C4-2B (cell line): ENCODE data around the gene MBLAC1.

Experiments
- H3K27ac ChIP-seq: fragments of 450-650 bp; 2 replicates; pipeline ENCODE4 v1.5.1; 2017
- ZFX ChIP-seq: fragments of 450-650 bp; IDR thresholded peaks from 2 replicates; pipeline ENCODE4 v1.6.1; 2017
- TF ChIP-seq, protein P1 (sequence below): fragments of 450-650 bp; conservative IDR thresholded peaks from 2 replicates; pipeline ENCODE4 v1.5.1; 2017; ENCODE audit warnings: mild to moderate bottlenecking

MBLAC1 gene

DNA sequence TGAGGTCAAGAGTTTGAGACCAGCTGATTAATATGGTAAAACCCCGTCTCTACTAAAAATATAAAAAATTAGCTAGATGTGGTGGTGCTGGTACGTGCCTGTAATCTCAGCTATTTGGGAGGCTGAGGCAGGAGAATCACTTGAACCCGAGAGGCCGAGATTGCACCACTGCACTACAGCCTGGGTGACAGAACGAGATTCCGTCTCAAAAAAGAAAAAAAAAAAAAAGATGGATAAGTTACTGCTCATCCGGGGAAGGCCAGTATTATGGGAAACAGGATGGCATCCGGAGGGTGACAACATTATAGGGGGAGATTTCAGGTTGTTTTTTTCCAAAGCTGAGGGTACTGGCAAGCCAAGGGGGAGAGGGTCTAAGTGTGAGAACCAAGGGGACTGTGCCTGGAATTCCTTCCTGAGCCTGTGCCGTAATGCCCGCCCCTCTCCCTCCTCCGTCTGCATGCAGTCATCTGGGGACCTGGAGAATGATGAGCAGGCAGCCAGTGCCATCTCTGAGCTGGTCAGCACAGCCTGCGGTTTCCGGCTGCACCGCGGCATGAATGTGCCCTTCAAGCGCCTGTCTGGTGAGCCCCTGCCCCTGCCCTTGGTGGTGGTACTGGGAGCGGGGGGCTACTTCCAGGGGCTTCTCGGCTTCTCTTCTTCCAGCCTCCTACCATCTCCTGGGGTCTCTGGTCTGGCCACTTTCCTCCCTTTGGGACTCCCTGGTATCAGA lies 26.3 kb downstream of the MBLAC1 start:
- no peak for TF ChIP-seq ZFX
- TF ChIP-seq, protein P1, sequence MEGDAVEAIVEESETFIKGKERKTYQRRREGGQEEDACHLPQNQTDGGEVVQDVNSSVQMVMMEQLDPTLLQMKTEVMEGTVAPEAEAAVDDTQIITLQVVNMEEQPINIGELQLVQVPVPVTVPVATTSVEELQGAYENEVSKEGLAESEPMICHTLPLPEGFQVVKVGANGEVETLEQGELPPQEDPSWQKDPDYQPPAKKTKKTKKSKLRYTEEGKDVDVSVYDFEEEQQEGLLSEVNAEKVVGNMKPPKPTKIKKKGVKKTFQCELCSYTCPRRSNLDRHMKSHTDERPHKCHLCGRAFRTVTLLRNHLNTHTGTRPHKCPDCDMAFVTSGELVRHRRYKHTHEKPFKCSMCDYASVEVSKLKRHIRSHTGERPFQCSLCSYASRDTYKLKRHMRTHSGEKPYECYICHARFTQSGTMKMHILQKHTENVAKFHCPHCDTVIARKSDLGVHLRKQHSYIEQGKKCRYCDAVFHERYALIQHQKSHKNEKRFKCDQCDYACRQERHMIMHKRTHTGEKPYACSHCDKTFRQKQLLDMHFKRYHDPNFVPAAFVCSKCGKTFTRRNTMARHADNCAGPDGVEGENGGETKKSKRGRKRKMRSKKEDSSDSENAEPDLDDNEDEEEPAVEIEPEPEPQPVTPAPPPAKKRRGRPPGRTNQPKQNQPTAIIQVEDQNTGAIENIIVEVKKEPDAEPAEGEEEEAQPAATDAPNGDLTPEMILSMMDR = no peak
- H3K27ac ChIP-seq = no peak overlapping the region

DNA sequence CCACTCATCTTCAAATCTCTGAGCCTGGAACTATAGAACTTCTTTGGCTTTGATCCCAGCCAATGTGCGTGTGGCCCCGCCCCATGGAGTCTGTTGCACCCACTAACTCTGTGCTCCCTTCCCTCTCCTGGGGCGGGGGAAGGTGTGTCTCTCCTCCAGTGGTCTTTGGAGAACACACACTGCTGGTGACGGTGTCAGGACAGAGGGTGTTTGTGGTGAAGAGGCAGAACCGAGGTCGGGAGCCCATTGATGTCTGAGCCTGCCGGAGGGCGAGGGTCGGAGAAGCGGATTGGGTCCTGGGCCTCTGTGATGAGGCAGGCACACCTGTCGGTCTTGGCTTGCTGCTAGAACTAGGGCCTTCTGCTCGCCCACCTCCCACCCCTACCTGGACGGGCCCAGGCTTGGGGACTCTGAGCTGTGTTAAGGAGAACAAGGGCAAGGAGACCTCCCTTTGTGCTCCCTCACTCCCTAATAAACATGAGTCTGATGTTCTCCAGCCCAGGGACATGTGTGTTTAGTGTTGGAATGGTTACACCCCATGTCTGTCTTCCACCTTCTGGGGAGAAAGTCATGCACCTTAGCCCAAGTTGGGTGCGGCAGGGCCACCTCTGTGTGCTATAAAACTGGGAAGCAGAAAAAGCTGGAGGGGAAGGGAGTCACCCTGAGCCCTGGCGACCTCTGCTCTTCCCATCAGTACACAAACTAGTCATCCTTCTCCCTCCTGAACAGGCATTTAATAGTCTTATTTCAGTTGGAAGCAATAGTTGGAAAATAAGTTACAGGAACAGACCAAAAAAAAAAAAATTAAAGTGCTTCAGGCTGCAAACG lies 27.2 kb downstream of the MBLAC1 start:
- no peak overlapping the region for H3K27ac ChIP-seq
- no peak for TF ChIP-seq ZFX
- TF ChIP-seq, protein P1 = no peak

DNA sequence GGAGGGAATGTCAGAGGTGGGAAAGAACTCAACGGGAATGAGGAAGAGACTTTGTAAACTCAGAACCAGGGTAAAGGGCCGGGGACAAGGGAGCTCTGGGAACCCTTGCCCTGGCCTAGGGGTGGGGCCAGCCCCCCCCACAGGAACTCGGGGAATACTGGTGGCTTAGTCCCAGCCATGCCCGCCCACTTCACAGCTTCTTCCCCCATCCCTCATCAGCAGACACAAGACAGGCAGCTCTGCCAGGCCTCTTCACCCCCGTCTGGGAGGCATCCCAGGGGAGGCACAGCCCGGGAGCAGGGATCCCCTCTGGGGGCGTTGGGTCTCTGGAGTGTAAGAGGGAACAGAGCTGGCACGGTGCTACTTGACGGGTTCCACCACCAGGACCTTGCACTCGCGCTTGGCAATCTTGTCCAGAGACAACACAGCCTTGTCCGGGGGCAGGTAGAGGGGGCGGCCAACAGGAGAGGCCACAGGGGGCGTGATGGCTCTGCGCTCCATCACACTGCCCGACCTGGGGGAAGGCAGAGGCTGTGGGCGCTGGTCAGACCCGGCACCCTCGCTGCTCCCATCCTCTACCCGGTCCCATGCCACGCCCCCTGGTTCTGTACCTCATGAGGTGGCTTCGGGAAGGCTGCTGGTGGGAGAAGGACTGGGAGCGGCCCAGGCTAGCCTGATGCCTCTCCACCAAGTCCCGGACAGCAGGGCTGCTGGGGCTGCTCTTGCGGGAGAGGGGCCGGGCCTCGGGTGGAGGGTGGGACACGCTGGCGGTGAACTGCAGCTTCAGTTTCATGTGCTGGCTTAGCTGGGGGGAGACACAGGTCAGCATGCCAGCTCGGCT lies 28.1 kb downstream of the MBLAC1 start:
- no peak overlapping the region for H3K27ac ChIP-seq
- no peak for TF ChIP-seq ZFX
- TF ChIP-seq, protein P1 = no peak

DNA sequence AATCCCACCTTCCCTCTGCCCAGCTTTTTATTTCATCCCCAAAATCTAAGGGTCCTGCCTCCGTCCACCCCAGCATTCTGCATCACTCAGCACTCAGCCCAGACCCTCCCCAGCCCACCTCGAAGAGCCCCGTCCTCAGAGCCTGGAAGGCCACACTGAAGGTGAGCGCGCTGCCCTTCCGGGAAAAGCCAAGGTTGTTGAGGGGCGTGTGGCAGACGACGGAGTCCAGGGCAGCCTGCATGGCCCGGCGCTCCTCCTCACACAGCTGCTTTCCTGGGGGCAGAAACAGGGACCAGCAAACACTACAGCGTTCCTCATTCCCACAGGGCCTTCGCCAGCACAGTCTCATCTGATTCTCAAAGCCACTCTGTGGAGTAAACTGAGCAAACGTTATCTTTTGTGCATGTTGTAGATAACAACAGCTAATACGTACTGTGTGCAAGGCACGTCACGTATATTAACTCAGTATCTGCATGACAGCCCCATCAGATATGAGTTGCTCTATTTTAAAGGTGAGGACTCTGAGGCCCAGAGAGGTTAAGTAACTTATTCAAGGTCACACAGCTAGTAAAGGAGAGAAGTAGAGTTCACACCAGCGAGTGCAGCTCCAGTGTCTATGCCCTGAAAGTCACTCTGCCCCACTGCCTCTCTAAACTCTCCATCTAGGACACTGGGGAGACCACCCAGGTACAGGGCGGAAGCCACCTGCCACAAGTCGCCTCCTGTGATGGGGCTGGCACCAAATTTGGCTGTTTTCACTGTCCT lies 29.0 kb downstream of the MBLAC1 start:
- no peak overlapping the region for H3K27ac ChIP-seq
- TF ChIP-seq, protein P1 = no peak
- TF ChIP-seq ZFX = no peak

DNA sequence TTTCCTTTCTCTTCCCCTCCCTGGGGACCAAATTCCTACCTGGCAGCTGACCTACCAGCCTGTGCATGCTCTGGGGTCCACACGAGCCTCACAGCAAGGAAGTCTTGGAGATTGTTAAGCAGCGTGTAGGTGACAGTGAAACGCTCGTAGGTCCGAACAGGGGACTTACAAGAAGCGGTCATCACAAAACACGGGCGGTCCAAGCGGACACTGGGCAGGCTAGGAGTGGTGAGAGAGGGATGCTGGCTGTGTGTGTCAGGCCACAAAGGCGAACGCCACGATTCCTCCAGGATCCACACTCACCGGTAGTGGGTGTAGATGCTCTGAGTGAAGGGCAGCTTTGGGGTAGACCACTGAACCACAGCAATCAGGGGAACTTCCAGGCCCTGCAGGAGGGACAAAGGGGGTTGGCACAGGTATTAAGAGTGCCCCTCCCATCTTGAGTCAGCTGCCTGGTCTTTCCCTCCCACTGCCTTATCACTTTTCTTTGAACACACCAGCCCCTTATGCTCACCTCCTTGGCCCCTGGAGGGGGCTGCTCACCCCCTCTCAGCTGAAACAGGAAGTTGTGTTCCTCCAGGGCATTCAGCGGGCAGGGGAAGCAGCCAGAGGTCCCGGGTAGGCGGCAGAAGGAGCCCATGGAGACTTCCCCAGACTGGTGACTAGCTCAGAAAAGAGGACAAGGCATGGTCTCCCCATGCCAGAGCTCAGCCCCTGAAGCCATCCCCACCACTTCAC lies 29.7 kb downstream of the MBLAC1 start:
- TF ChIP-seq, protein P1 = no peak
- no peak for TF ChIP-seq ZFX
- no peak overlapping the region for H3K27ac ChIP-seq

DNA sequence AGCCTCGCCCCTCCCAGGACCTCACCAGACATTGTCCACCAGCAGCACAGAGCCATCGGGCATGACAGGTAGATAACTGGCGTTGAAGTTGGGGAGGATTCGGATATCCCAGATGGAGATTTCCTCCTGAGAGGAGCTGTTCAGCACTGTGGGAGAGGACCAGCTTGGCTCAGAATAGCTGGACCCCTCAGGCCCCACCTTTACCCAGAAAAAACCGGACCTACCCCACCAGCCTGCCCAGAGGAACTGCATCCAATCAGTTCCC lies 30.2 kb downstream of the MBLAC1 start:
- no peak overlapping the region for H3K27ac ChIP-seq
- no peak for TF ChIP-seq ZFX
- TF ChIP-seq, protein P1 = no peak
